Stomach (tissue), 4 donors: ENCODE results near the gene SMAD4.

Experiments
- EP300 ChIP-seq: sonication (generic); formaldehyde crosslinking; IDR thresholded peaks from one replicate; pipeline ENCODE4 v1.6.1; 2017; ENCODE audit warnings: antibody characterized with exemption
- POLR2A ChIP-seq, 4 donors: fragments of 450-650 bp; IDR thresholded peaks; one replicate each; pipeline ENCODE4 v1.6.1; 2016; ENCODE audit warnings: antibody characterized with exemption in 4 of 4, control low read depth in 2 of 4, mild to moderate bottlenecking in 1 of 4, moderate library complexity in 1 of 4
- TF ChIP-seq, protein P1 (sequence below), 7 experiments: fragments of 450-650 bp in 4 of 7; fragments of 200-600 bp in 3 of 7; sonication (generic) in 3 of 7; IDR thresholded peaks; one replicate each; pipeline ENCODE4 v1.5.1; 2016 to 2019; ENCODE audit warnings: antibody characterized with exemption in 7 of 7, control low read depth in 2 of 7, mild to moderate bottlenecking in 1 of 7

DNA sequence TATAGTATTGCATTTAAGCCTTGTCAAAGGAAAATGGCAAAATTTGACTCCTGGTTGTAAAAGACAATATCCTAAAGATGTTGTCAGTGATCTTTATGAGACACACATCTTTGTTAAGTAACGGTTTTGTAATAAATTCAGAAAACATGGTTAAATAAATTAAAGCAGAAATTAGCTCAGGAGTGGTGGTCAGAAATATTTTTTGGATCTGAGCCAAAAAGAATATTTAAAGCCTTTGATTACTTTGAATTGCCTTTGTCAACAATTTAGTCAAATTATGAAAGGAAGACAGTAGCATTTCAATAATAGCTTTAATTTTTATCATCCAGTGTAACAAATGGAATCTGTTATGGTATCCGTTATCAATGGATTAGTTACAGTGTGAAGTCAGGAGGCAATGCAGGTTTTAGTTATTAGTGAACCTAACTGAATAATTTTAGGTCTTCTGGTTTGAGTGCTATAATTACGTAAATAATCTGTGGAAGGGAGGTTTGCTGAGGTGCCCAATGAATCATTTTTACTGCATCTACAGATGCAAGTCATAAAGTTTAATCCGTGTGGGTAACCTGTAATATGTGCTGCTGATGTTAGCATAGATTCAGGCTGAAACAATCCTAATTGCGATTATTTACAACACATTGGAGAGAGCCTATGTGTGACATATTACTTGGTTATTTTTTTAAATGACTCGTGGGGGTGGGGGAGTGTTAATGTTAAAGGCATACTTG lies 42.7 kb downstream of the SMAD4 start:
- TF ChIP-seq, protein P1, sequence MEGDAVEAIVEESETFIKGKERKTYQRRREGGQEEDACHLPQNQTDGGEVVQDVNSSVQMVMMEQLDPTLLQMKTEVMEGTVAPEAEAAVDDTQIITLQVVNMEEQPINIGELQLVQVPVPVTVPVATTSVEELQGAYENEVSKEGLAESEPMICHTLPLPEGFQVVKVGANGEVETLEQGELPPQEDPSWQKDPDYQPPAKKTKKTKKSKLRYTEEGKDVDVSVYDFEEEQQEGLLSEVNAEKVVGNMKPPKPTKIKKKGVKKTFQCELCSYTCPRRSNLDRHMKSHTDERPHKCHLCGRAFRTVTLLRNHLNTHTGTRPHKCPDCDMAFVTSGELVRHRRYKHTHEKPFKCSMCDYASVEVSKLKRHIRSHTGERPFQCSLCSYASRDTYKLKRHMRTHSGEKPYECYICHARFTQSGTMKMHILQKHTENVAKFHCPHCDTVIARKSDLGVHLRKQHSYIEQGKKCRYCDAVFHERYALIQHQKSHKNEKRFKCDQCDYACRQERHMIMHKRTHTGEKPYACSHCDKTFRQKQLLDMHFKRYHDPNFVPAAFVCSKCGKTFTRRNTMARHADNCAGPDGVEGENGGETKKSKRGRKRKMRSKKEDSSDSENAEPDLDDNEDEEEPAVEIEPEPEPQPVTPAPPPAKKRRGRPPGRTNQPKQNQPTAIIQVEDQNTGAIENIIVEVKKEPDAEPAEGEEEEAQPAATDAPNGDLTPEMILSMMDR (IDR thresholded peaks at IDR 0.05): no peak
- no peak for TF ChIP-seq POLR2A (IDR thresholded peaks at IDR 0.05)
- TF ChIP-seq EP300: no peak
